Measurements from ENCODE around the gene PRRC2B.
A peak's percentile ranks its signal among the peaks of the same experiment; 100 is the strongest.
"Not testable (repeated sequence)": the region's sequence is repeated elsewhere in the genome, so short reads cannot be mapped to it uniquely, and the experiment has no call there.

The PRRC2B gene

DNA sequence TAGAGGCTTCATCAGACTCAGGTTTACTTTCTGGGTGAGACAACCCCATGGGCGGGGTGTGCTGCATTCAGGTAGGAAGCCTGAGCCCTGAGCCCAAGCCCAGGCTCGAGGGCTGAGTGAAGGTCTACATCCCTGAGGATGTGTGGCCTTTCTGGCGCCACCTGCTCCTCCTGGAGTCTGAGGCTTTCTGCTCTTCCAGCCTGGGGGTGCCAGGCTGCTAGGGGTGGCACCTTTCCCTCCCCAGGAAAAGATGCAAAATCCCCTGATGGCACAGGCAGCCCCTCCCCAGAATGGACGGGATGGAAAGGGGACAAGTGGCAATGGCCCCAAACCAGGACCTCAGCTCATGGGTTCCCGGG is 44.4 kb upstream of the PRRC2B start:
- TF ChIP-seq, protein P1, sequence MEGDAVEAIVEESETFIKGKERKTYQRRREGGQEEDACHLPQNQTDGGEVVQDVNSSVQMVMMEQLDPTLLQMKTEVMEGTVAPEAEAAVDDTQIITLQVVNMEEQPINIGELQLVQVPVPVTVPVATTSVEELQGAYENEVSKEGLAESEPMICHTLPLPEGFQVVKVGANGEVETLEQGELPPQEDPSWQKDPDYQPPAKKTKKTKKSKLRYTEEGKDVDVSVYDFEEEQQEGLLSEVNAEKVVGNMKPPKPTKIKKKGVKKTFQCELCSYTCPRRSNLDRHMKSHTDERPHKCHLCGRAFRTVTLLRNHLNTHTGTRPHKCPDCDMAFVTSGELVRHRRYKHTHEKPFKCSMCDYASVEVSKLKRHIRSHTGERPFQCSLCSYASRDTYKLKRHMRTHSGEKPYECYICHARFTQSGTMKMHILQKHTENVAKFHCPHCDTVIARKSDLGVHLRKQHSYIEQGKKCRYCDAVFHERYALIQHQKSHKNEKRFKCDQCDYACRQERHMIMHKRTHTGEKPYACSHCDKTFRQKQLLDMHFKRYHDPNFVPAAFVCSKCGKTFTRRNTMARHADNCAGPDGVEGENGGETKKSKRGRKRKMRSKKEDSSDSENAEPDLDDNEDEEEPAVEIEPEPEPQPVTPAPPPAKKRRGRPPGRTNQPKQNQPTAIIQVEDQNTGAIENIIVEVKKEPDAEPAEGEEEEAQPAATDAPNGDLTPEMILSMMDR (IDR thresholded peaks at IDR 0.05) = no peak
- Histone ChIP-seq H3K27ac (no peak overlapping the region), H3K4me3 (ENCODE audit: low read depth in 1 of 2, low read length in 1 of 2) (peak overlapping the region in 1 of 2 experiments; percentile 28), H3K9me3 (no peaks in the 10 kb centered on the region), H3K4me1 (ENCODE audit: control insufficient read depth in 1 of 2, insufficient read depth in 1 of 2, low read depth in 1 of 2, low read length in 1 of 2) (peaks cover 8 to 9% of the 10 kb centered on the region in 2 experiments), H3K36me3 (no peaks in the 10 kb centered on the region), H3K27me3 (no peaks in the 10 kb centered on the region)

DNA sequence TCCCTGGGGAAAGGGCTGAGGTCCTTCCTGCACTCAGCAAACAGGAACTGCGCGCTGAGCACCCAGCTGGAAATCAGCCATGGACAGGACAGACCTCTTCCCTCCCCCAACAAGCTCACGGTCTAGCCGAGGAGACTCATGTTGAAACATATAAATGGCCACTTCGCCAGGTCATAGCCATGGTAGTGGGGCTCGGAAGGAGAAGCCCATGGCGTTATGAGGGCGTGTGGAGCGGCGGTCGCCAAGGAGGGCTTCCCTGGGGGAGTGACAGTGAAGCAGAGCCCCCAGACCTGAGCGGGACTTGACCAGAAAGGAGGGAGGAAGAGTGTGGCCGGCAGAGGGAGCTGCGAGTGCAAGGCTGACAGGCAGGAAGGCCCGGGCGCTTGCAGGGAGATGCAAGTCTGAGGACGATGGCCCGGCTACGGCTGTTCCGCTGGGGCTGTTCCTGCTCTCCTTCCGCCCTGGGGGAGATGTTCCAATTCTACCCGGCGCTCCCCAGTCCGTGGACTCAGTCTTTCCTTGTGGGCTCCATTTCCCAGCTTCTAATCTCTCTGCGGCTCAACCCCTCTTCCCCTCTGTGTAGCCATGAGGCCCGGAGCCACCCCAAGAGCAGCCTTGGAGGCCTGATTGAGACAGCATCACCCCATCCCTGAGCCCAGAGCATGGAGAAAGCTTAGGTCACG is 43.9 kb upstream of the PRRC2B start:
- no peaks in the 10 kb centered on the region for H3K36me3 ChIP-seq
- no peaks in the 10 kb centered on the region for H3K27me3 ChIP-seq
- no peak overlapping the region for H3K27ac ChIP-seq
- no peaks in the 10 kb centered on the region for H3K9me3 ChIP-seq
- TF ChIP-seq, protein P1 (IDR thresholded peaks at IDR 0.05) = no peak
- H3K4me3 ChIP-seq (ENCODE audit: low read depth in 1 of 2, low read length in 1 of 2) = peak overlapping the region in 1 of 2 experiments; percentile 28
- peaks cover 8 to 9% of the 10 kb centered on the region in 2 experiments for H3K4me1 ChIP-seq (ENCODE audit: control insufficient read depth in 1 of 2, insufficient read depth in 1 of 2, low read depth in 1 of 2, low read length in 1 of 2)

DNA sequence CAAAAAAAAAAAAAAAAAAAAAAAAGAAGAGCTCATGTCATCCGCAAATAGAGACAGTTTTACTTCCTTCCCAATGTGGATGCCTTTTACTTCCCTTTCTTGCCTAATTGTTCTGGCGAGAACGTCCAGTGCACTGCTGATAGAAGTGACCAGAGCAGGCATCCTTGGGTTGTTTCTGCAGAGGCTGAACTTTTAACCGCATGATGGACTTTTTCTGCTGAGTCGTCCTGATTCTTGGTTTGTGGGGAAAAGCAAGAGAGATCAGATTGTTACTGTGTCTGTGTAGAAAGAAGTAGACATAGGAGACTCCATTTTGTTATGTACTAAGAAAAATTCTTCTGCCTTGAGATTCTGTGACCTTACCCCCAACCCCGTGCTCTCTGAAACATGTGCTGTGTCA is 37.4 kb upstream of the PRRC2B start:
- H3K36me3 ChIP-seq; H3K27ac ChIP-seq; H3K9me3 ChIP-seq; H3K27me3 ChIP-seq; H3K4me1 ChIP-seq (ENCODE audit: control insufficient read depth in 1 of 2, insufficient read depth in 1 of 2, low read depth in 1 of 2, low read length in 1 of 2); H3K4me3 ChIP-seq (ENCODE audit: low read depth in 1 of 2, low read length in 1 of 2): not testable (repeated sequence)

DNA sequence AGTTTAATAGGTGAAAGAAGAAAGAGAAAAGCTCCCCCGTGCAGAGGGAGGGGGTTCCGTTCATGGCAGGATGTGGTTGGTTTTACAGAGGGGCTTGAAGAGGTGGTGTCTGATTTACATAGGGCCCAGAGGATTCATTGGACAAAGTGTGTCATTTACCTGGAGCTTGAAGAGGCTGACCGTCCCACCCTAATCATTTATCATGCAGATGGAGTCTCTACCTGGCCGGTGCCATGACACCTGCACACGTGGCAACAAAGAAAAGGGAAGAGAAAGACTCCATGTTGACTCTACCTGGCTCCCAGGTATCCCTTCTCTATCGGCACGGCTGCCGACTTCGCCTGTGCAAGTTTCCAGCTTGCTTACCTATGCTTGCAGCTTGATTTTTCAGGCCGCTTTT is 35.3 kb upstream of the PRRC2B start:
- TF ChIP-seq, protein P1 (IDR thresholded peaks at IDR 0.05) = no peak
- no peaks in the 10 kb centered on the region for H3K27me3 ChIP-seq
- H3K27ac ChIP-seq = no peak overlapping the region
- H3K9me3 ChIP-seq = no peaks in the 10 kb centered on the region
- H3K4me3 ChIP-seq (ENCODE audit: low read depth in 1 of 2, low read length in 1 of 2) = no peak overlapping the region
- peaks cover 7 to 9% of the 10 kb centered on the region in 2 experiments for H3K4me1 ChIP-seq (ENCODE audit: control insufficient read depth in 1 of 2, insufficient read depth in 1 of 2, low read depth in 1 of 2, low read length in 1 of 2)
- H3K36me3 ChIP-seq = no peaks in the 10 kb centered on the region

DNA sequence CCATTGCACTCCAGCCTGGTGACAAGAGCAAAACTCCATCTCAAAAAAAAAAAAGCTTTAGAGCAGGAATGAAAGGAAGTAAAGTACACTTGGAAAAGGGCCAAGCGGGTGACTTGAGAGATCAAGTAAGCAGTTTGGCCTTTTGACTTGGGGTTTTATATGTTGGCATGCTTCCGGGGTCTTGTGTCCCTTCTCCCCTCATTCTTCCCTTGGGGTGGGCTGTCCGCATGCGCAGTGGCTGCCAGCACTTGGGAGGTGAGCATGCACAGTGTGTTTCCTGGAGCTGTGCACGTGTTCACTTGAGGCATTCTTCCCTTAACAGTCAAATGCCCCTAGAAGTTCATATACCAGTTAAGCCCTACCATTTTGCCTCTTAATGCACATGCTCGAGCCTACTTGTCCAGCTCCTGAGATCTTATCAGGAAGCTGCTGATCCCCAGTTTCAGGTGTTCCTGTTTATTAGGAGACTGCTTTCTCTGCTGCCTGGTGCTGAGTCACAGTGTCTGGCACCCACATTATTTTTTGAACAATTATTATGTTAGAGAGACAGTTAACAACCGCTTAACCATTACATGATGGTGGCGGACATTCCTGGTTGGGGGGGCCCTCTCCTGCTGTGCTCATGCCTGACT is 32.6 kb upstream of the PRRC2B start:
- Histone ChIP-seq H3K27ac (no peak overlapping the region), H3K36me3 (no peaks in the 10 kb centered on the region)

DNA sequence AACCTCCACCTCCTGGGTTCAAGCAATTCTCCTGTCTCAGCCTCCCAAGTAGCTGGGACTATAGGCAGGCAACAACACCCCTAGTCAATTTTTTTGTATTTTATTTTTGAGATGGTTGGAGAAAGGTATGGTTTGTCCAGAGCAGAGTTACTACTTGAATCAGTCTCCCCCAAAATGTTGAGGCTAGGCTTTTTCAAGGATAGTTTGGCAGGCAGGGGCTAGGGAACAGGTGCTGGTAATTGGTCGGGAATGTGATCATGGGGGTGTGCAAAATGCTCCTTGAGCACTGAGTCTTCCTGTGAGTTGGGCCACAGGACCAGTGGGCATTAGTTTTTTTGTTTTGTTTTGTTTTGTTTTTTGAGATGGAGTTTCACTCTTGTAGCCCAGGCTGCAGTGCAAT is 28.3 kb upstream of the PRRC2B start:
- Histone ChIP-seq H3K27me3 (no peaks in the 10 kb centered on the region), H3K36me3 (no peaks in the 10 kb centered on the region), H3K4me3 (ENCODE audit: low read depth in 1 of 2, low read length in 1 of 2) (no peak overlapping the region), H3K9me3 (no peaks in the 10 kb centered on the region), H3K4me1 (ENCODE audit: control insufficient read depth in 1 of 2, insufficient read depth in 1 of 2, low read depth in 1 of 2, low read length in 1 of 2) (no peaks in the 10 kb centered on the region), H3K27ac (no peak overlapping the region)
- TF ChIP-seq, protein P1 (IDR thresholded peaks at IDR 0.05) = no peak

More for the DNA sequence above, 32.6 kb upstream of the PRRC2B start:
- Histone ChIP-seq H3K4me1 (ENCODE audit: control insufficient read depth in 1 of 2, insufficient read depth in 1 of 2, low read depth in 1 of 2, low read length in 1 of 2) (peaks cover 2 to 3% of the 10 kb centered on the region in 2 experiments), H3K27me3 (no peaks in the 10 kb centered on the region), H3K4me3 (ENCODE audit: low read depth in 1 of 2, low read length in 1 of 2) (no peak overlapping the region), H3K9me3 (no peaks in the 10 kb centered on the region)
- TF ChIP-seq, protein P1 (IDR thresholded peaks at IDR 0.05) = no peak

All from neutrophil (primary cell).